HepG2 (cell line): Measurements from ENCODE around the gene SERINC5. TPM values are rescaled to one million over a fixed set of nuclear protein-coding genes. Genes with fewer than 3 reads are reported as not detected.

Experiments
- BHLHE40 ChIP-seq: IDR thresholded peaks from 2 replicates; pipeline ENCODE4 v1.6.1; 2011; ENCODE audit warnings: low read length, improper control_type of control experiment
- CCAR2 ChIP-seq: fragments of 200-400 bp; formaldehyde crosslinking; optimal IDR thresholded peaks from 2 replicates; pipeline ENCODE3; 2018; ENCODE audit warnings: low read depth, mild to moderate bottlenecking, low read length, moderate library complexity
- ELF4 ChIP-seq: sonication (generic); formaldehyde crosslinking; IDR thresholded peaks from 2 replicates; pipeline ENCODE4 v1.5.0; 2020; ENCODE audit warnings: missing genetic modification reagents, mild to moderate bottlenecking, moderate library complexity, borderline replicate concordance
- ERF ChIP-seq: IDR thresholded peaks from 2 replicates; pipeline ENCODE4 v1.6.1; 2018; ENCODE audit warnings: missing biosample characterization, missing genetic modification reagents
- KAT2B ChIP-seq: fragments of 150-350 bp; IDR thresholded peaks from 2 replicates; pipeline ENCODE4 v1.6.1; 2014; ENCODE audit warnings: low read depth, low read length, borderline replicate concordance
- KLF11 ChIP-seq: IDR thresholded peaks from 2 replicates; pipeline ENCODE4 v1.6.1; 2016; ENCODE audit warnings: missing compliant biosample characterization
- LCORL ChIP-seq, 2 experiments: fragments of 450-650 bp in 1 of 2; sonication (generic) in 1 of 2; formaldehyde crosslinking in 1 of 2; IDR thresholded peaks; 2 replicates each; pipeline versions ENCODE4 v1.5.0 to v1.6.1; 2017 to 2020; ENCODE audit warnings: antibody characterized with exemption in 1 of 2, missing genetic modification reagents in 1 of 2
- NR2C2 ChIP-seq: sonication (generic); formaldehyde crosslinking; IDR thresholded peaks from 2 replicates; pipeline ENCODE4 v1.4.0; 2020; ENCODE audit warnings: missing genetic modification reagents, mild to moderate bottlenecking, moderate library complexity, borderline replicate concordance
- SMC3 ChIP-seq: IDR thresholded peaks from 2 replicates; pipeline ENCODE4 v1.6.1; 2011; ENCODE audit warnings: low read length, improper control_type of control experiment
- YEATS4 ChIP-seq: sonication (generic); formaldehyde crosslinking; IDR thresholded peaks from 2 replicates; pipeline ENCODE4 v1.4.0; 2020; ENCODE audit warnings: missing genetic modification reagents, borderline replicate concordance
- ZNF10 ChIP-seq: sonication (generic); formaldehyde crosslinking; IDR thresholded peaks from 2 replicates; pipeline ENCODE4 v1.4.0; 2020; ENCODE audit warnings: mild to moderate bottlenecking, low read depth, missing genetic modification reagents, borderline replicate concordance
- ZNF234 ChIP-seq: sonication (generic); formaldehyde crosslinking; conservative IDR thresholded peaks from 2 replicates; pipeline ENCODE4 v1.5.1; 2020; ENCODE audit warnings: mild to moderate bottlenecking, missing genetic modification reagents
- ZNF317 ChIP-seq: sonication (generic); formaldehyde crosslinking; IDR thresholded peaks from 2 replicates; pipeline ENCODE4 v1.5.0; 2020; ENCODE audit warnings: mild to moderate bottlenecking, missing genetic modification reagents
- ZNF335 ChIP-seq: sonication (generic); formaldehyde crosslinking; IDR thresholded peaks from 2 replicates; pipeline ENCODE4 v1.4.0; 2020; ENCODE audit warnings: missing genetic modification reagents
- ZNF33B ChIP-seq: sonication (generic); formaldehyde crosslinking; IDR thresholded peaks from 2 replicates; pipeline ENCODE4 v1.5.1; 2020; ENCODE audit warnings: mild to moderate bottlenecking, missing genetic modification reagents
- ZNF607 ChIP-seq: sonication (generic); formaldehyde crosslinking; IDR thresholded peaks from 2 replicates; pipeline ENCODE4 v1.5.1; 2020; ENCODE audit warnings: missing genetic modification reagents, mild to moderate bottlenecking, borderline replicate concordance
- ZNF615 ChIP-seq: sonication (generic); formaldehyde crosslinking; IDR thresholded peaks from 2 replicates; pipeline ENCODE4 v1.5.0; 2020; ENCODE audit warnings: mild to moderate bottlenecking, missing genetic modification reagents, borderline replicate concordance
- ZNF709 ChIP-seq: sonication (generic); formaldehyde crosslinking; IDR thresholded peaks from 2 replicates; pipeline ENCODE4 v1.5.0; 2020; ENCODE audit warnings: mild to moderate bottlenecking, missing genetic modification reagents
- polyA plus RNA-seq, 8 experiments: library from polyadenylated mRNA; depleted of rRNA in 3 of 8; stranded (reverse) in 7 of 8; unstranded in 1 of 8; fragments of >200 nt; fragmentation: Illumina TruSeq in 4 of 8; extraction: Trizol in 4 of 8; gene quantifications; 2 replicates each; pipeline versions ENCODE4 v1.2.1 to v1.2.3, GENCODE V29; 2011 to 2016; ENCODE audit warnings: low read depth in 4 of 8, missing spikeins in 1 of 8, mixed read lengths in 1 of 8; ENCODE audit not compliant: insufficient read depth in 1 of 8
- total RNA-seq, 5 experiments: library from RNA; depleted of rRNA; stranded (reverse); fragments of >200 nt; fragmentation: Illumina TruSeq; extraction: Trizol; gene quantifications; 2 replicates each; pipeline ENCODE4 v1.2.3, GENCODE V29; 2016; ENCODE audit warnings: low read depth in 1 of 5
- TF ChIP-seq, protein P1 (sequence below): sonication (generic); formaldehyde crosslinking; IDR thresholded peaks from 2 replicates; pipeline ENCODE4 v1.8.0; 2022; ENCODE audit warnings: mild to moderate bottlenecking, missing genetic modification reagents, moderate library complexity
- TF ChIP-seq, protein P2 (sequence below): sonication (generic); formaldehyde crosslinking; IDR thresholded peaks from 2 replicates; pipeline ENCODE4 v1.8.1; 2023; ENCODE audit warnings: missing genetic modification reagents, mild to moderate bottlenecking, borderline replicate concordance
- TF ChIP-seq, protein P3 (sequence below): sonication (generic); formaldehyde crosslinking; IDR thresholded peaks from 2 replicates; pipeline ENCODE4 v1.4.0; 2020; ENCODE audit warnings: mild to moderate bottlenecking, missing genetic modification reagents
- TF ChIP-seq, protein P4 (sequence below): sonication (generic); formaldehyde crosslinking; IDR thresholded peaks from 2 replicates; pipeline ENCODE4 v1.8.1; 2023; ENCODE audit warnings: mild to moderate bottlenecking, inconsistent platforms, moderate library complexity, missing genetic modification reagents, borderline replicate concordance

Gene SERINC5
- total and polyA plus RNA-seq, 2 of the 13 experiments (the other 11 are each of a cell fraction or from before 2014, with no cell fraction given), result 17.3 to 22.8 TPM

DNA sequence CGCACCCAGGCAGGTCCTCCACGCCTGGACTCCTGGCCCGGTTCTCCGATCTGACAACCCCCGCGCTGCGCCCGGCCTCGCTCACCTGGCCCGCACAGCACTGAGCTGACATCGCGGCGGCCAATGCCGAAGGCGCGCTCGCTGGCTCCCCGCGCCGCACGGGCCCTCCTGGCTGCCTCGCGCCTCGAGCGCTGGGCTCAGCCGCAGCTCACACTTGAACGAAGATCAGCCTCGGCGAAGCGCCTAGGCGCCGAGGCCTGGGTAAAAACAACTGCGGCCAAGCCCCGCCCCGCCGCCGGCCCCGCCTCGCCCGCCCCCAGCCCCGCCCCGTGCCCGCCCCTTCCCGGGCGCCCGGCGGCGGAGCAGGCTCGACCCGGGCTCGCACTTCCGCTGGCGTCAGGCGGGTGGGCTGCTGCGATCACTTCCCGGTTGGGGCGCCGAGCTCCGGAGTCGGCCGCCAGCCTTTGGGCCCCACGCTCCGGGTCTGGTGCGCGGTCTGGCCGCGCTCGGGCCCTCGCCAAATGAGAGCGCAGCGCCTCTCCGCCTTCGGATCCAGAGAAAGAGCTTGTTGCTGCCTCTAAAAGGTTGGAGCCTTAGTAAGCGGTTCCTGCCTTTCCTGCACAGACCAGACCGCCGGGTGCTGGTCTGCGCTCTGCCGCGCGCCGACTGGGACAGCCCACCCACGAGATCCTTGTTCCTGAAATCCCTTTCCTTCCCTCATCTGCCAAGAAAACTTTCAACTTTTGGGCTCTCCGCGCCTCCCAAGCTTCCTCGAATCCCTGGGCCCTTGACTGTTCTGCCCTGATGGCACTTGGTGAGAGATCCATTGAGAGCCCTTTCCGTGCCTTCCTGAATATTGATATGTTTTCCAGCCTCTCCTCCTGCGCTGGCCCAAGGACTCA is at the start of gene SERINC5 (continued):
- TF ChIP-seq, protein P1, sequence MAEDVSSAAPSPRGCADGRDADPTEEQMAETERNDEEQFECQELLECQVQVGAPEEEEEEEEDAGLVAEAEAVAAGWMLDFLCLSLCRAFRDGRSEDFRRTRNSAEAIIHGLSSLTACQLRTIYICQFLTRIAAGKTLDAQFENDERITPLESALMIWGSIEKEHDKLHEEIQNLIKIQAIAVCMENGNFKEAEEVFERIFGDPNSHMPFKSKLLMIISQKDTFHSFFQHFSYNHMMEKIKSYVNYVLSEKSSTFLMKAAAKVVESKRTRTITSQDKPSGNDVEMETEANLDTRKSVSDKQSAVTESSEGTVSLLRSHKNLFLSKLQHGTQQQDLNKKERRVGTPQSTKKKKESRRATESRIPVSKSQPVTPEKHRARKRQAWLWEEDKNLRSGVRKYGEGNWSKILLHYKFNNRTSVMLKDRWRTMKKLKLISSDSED, result 0 out of 2 replicates have a peak, but pooled peaks have one; percentile 2
- no peak; the same call in 1 of the 2 replicates for TF ChIP-seq ZNF607
- no peak for TF ChIP-seq ZNF234 (CRISPR knock-in tag)
- no peak; the same call in 1 of the 2 replicates for TF ChIP-seq BHLHE40
- TF ChIP-seq CCAR2, result no peak
- TF ChIP-seq ZNF709 (CRISPR knock-in tag), result peak; percentile 86
- 0 out of 2 replicates have a peak, but pooled peaks have one; percentile 32 for TF ChIP-seq ZNF335 (CRISPR knock-in tag)
- TF ChIP-seq LCORL (IDR thresholded peaks at IDR 0.05), result no peak
- TF ChIP-seq LCORL (CRISPR knock-in tag; IDR thresholded peaks at IDR 0.05), result peak; percentile 41; the same call in 1 of the 2 replicates
- TF ChIP-seq ZNF317 (CRISPR knock-in tag), result no peak
- 0 out of 2 replicates have a peak, but pooled peaks have one; percentile 57 for TF ChIP-seq ZNF615 (CRISPR knock-in tag)
- TF ChIP-seq, protein P2, sequence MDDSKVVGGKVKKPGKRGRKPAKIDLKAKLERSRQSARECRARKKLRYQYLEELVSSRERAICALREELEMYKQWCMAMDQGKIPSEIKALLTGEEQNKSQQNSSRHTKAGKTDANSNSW (CRISPR knock-in tag), result peak; percentile 52; the same call in 1 of the 2 replicates
- TF ChIP-seq, protein P3, sequence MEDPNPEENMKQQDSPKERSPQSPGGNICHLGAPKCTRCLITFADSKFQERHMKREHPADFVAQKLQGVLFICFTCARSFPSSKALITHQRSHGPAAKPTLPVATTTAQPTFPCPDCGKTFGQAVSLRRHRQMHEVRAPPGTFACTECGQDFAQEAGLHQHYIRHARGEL (CRISPR knock-in tag), result no peak
- TF ChIP-seq KLF11 (CRISPR knock-in tag), result no peak
- no peak for TF ChIP-seq KAT2B
- TF ChIP-seq, protein P4, sequence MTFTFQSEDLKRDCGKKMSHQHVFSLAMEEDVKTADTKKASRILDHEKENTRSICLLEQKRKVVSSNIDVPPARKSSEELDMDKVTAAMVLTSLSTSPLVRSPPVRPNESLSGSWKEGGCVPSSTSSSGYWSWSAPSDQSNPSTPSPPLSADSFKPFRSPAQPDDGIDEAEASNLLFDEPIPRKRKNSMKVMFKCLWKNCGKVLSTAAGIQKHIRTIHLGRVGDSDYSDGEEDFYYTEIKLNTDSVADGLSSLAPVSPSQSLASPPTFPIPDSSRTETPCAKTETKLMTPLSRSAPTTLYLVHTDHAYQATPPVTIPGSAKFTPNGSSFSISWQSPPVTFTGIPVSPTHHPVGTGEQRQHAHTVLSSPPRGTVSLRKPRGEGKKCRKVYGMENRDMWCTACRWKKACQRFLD (CRISPR knock-in tag), result no peak; the same call in 1 of the 2 replicates
- peak; percentile 58; the same call in 1 of the 2 replicates for TF ChIP-seq ERF (CRISPR knock-in tag)
- peak; percentile 69; the same call in 1 of the 2 replicates for TF ChIP-seq YEATS4 (CRISPR knock-in tag)
- TF ChIP-seq SMC3, result no peak
- no peak for TF ChIP-seq ZNF10
- 0 out of 2 replicates have a peak, but pooled peaks have one; percentile 66 for TF ChIP-seq ZNF33B (CRISPR knock-in tag)
- TF ChIP-seq NR2C2 (CRISPR knock-in tag), result peak; percentile 78; the same call in 1 of the 2 replicates
- peak; percentile 83; the same call in 1 of the 2 replicates for TF ChIP-seq ELF4 (CRISPR knock-in tag)
